Measurements from ENCODE around the gene WDR81.
"Not testable (repeated sequence)": the region's sequence is repeated elsewhere in the genome, so short reads cannot be mapped to it uniquely, and the experiment has no call there.

WDR81 gene

GRCh38 chr17:1724351-1724868, at the start of gene WDR81:
WDR81 (plus strand) TSS chr17:1724704; CDS start chr17:1724960, 256 bp downstream.
- DNase-seq = peak; percentile 92

- no peak for DNase-seq
Observed at GRCh38 chr17:1676401-1676800, 48.1 kb upstream of the WDR81 start.

GRCh38 chr17:1683459-1683858, 41.0 kb upstream of the WDR81 start:
- DNase-seq = no peak

DNA sequence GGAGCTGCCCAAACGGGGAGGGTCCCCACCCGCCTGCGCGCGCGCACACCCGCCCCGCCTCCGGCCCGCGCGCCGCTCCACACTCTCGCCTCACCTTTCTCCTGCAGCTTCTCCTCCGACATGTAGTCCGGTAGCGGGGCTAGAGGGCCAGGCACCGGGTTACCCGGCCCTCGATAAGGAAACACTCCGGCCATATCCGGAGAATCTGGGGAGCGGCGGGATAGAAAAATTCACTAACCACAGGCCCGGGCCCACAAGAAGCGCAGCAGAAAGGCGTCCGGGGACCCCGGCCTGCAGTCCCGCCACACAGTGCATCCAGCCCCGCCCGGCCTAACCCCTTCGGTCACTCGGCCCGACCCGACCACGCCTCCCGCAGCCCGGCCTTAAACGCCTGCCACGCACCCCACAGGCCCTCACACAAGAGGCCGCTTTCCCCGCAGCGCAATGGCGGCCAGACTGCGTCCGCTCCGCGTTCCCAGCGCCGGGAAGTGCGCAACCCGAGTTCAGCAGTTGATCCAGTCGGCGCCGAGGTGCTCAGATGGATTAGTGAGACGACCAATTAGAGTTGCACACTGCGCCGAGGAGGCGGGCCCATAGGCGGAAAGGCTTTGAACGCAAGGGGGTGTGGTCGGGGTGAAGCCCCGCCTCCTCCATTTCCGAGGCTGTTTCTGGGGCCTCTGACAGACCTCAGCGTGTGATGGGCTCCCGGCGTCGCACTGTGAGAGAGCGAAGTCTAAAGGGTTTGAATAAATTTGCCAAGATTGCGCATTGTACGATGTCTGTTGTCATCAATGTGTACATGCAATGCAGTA, 39.9 kb upstream of the WDR81 start, which contains the start of gene PRPF8:
Gene PRPF8, minus strand, starts transcription at position 490 of the 812 bp plus-strand sequence. Its CDS starts 296 bp downstream, at position 194.
- DNase-seq = peak; percentile 99

- no peak for DNase-seq
Observed at GRCh38 chr17:1686086-1686485, 38.4 kb upstream of the WDR81 start.

GRCh38 chr17:1688405-1688804, 36.1 kb upstream of the WDR81 start:
- not testable (repeated sequence) for DNase-seq

- no peak for DNase-seq
Observed at GRCh38 chr17:1690544-1691221, 33.8 kb upstream of the WDR81 start.

- DNase-seq = no peak
Observed at GRCh38 chr17:1693339-1693738, 31.2 kb upstream of the WDR81 start.

DNA sequence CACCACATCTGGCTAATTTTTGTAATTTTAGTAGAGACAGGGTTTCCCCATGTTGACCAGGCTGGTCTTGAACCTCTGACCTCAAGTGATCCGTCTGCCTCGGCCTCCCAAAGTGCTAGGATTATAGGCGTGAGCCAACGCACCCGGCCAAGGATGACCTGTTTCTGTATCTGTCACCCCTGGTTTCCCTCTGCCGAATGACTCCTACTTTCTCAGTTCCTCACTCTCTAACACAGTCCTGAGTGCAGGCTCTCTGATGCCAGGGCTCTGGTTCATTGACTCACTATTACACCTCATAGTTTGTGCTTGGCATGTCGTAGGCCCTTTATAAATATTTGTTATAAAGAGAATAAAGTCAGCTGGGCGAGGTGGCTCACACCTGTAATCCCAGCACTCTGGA, 29.1 kb upstream of the WDR81 start:
- DNase-seq = no peak

- DNase-seq = no peak
Observed at GRCh38 chr17:1697681-1698080, 26.8 kb upstream of the WDR81 start.

GRCh38 chr17:1699891-1700290, 24.6 kb upstream of the WDR81 start:
- not testable (repeated sequence) for DNase-seq

- DNase-seq = no peak
Observed at GRCh38 chr17:1703063-1703462, 21.4 kb upstream of the WDR81 start.

GRCh38 chr17:1705004-1705403, 19.5 kb upstream of the WDR81 start:
- no peak for DNase-seq

DNA sequence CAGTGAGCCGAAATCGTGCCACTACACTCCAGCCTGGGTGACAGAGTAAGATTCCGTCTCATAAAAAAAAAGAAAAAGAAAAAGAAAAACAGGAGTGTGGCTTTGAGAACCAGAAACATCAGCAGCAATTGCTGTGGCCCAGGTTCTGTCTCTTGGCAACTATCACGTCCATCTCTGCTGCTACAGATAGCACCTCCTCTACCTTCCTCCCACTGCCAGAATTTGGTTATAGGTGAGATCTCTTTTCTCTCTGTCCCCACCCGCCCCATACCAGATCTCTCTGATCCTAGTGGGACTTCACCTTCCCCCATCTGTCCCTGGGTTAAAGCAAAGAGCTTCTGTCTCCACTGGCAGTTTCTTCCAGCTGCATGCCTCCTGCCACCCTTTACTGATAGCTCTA, 17.4 kb upstream of the WDR81 start:
- DNase-seq = no peak

DNA sequence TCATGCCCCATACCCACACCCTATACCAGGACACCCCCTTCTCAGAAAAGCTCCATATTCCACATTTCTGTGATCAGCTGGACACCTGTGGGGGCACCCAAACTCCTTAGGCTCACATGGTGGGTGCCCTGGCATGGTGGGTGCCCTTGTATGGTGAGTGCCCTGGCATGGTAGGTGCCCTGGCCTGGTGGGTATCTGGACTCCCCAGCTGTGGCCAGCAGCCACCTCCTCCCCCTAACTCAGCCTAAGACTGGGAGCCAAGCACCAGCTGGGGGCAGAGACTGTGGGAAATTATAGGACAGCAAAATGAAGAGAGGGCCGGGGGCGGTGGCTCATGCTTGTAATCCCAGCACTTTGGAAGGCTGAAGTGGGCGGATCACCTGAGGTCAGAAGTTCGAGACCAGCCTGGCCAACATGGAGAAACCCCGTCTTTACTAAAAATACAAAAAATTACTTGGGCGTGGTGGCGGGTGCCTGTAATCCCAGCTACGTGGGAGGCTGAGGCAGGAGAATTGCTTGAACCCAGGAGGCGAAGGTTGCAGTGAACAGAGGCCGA, 15.6 kb upstream of the WDR81 start:
- DNase-seq = not testable (repeated sequence)

GRCh38 chr17:1709403-1709951, 15.0 kb upstream of the WDR81 start:
- DNase-seq = no peak

- DNase-seq = peak; percentile 81
Observed at GRCh38 chr17:1709971-1710806, 14.3 kb upstream of the WDR81 start, which contains the start of gene TLCD2. TLCD2 (minus strand) TSS chr17:1710377; CDS start chr17:1710242, 135 bp downstream.

GRCh38 chr17:1710807-1711553, 13.5 kb upstream of the WDR81 start:
- DNase-seq = no peak

GRCh38 chr17:1711804-1712203, 12.7 kb upstream of the WDR81 start:
- DNase-seq = no peak

DNA sequence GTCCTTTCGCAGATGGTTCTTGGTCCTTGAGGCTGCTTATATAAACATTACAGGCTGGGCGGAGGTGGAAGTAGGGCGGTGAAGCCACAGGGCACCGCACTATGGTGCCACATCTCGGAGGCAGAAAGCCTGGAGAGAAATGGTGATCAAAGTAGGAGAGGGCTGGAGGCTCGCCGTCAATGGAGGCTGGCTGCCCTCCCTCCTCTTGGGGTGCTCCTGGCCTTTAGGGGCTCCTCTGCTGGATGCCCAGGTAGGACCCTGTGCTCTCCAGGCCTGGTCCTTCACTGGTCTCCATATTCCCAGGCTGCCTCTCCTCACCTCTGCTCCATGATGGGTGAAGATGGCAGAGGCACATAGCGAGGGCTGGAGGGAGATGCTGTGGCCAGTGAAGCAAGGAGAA, 12.2 kb upstream of the WDR81 start:
- DNase-seq = no peak

GRCh38 chr17:1713160-1713877, 11.2 kb upstream of the WDR81 start:
- DNase-seq = no peak
